Common myeloid progenitor, CD34-positive (primary cell): ENCODE measurements around the gene TFB1M.

Experiments
- CTCF ChIA-PET: fragments of 350-600 bp; sonication (Branson Sonifier 250); formaldehyde crosslinking; loops from one replicate; lab custom pipeline; 2021; ENCODE audit warnings: antibody characterized with exemption; lab: Charles Lee
- POLR2A ChIA-PET: fragments of 350-600 bp; sonication (Branson Sonifier 250); formaldehyde crosslinking; loops from one replicate; lab custom pipeline; 2021; ENCODE audit warnings: antibody characterized with exemption; lab: Charles Lee
- DNase-seq, 3 donors: peaks; one replicate each; pipeline versions ENCODE4 v3.0.0 to v3.0.0-alpha.2; 2013
- H3K27ac ChIP-seq, 2 experiments: 1 replicate in 1 of 2; 2 replicates in 1 of 2; pipeline ENCODE4 v1.7.0; 2013; ENCODE audit warnings: inconsistent platforms in 2 of 2, low read length in 2 of 2, mild to moderate bottlenecking in 2 of 2, low read depth in 1 of 2, moderate library complexity in 1 of 2; ENCODE audit not compliant: severe bottlenecking in 2 of 2, insufficient read depth in 1 of 2, poor library complexity in 1 of 2
- H3K27me3 ChIP-seq, 5 experiments: replicated peaks in 2 of 5; 1 replicate in 3 of 5; 2 replicates in 2 of 5; pipeline versions ENCODE4 v1.6.1 to v1.7.0; 2013; ENCODE audit warnings: low read length in 4 of 5, mild to moderate bottlenecking in 2 of 5, moderate library complexity in 2 of 5, inconsistent platforms in 1 of 5; ENCODE audit not compliant: insufficient read depth in 5 of 5, control insufficient read depth in 4 of 5
- H3K36me3 ChIP-seq, 4 experiments: 1 replicate in 2 of 4; 2 replicates in 2 of 4; pipeline versions ENCODE4 v1.6.1 to v1.7.0; 2013; ENCODE audit warnings: low read length in 3 of 4, control low read depth in 1 of 4, mild to moderate bottlenecking in 1 of 4; ENCODE audit not compliant: control insufficient read depth in 4 of 4, insufficient read depth in 4 of 4
- H3K4me1 ChIP-seq, 4 experiments: 1 replicate in 3 of 4; 2 replicates in 1 of 4; pipeline versions ENCODE4 v1.6.1 to v1.7.1; 2013; ENCODE audit warnings: low read length in 3 of 4, mild to moderate bottlenecking in 3 of 4, control low read depth in 1 of 4, inconsistent platforms in 1 of 4, moderate library complexity in 1 of 4; ENCODE audit not compliant: control insufficient read depth in 4 of 4, insufficient read depth in 4 of 4; ENCODE audit errors: control extremely low read depth in 1 of 4
- H3K4me3 ChIP-seq, 7 experiments: 1 replicate in 4 of 7; 2 replicates in 3 of 7; pipeline versions ENCODE4 v1.5.1 to v1.7.0; 2013; ENCODE audit warnings: mild to moderate bottlenecking in 7 of 7, low read length in 6 of 7, moderate library complexity in 6 of 7, inconsistent platforms in 2 of 7, low read depth in 2 of 7, control low read depth in 1 of 7; ENCODE audit not compliant: insufficient read depth in 4 of 7, control insufficient read depth in 1 of 7; ENCODE audit errors: extremely low read depth in 1 of 7
- H3K9me3 ChIP-seq, 5 experiments: 1 replicate in 4 of 5; 2 replicates in 1 of 5; pipeline versions ENCODE4 v1.6.1 to v1.7.1; 2013; ENCODE audit warnings: low read length in 4 of 5, mild to moderate bottlenecking in 2 of 5, inconsistent platforms in 1 of 5, low read depth in 1 of 5, moderate library complexity in 1 of 5; ENCODE audit not compliant: control insufficient read depth in 4 of 5, insufficient read depth in 2 of 5; ENCODE audit errors: control extremely low read depth in 1 of 5
- WGBS: methylation state at CpG from one replicate; pipeline ENCODE4 v1.1.5; 2013; ENCODE audit not compliant: insufficient coverage; 5-methylcytosine and 5-hydroxymethylcytosine counted together

The TFB1M gene

GRCh38 chr6:155290491-155290890, 23.8 kb downstream of the TFB1M start:
- no CpG with 5 or more reads among the region's 5 CpGs for WGBS
- Histone ChIP-seq H3K27me3 (no peaks in the 10 kb centered on the region), H3K36me3 (peaks cover 11 to 48% (median 38%) of the 10 kb centered on the region in 4 experiments), H3K9me3 (no peaks in the 10 kb centered on the region), H3K27ac (no peak overlapping the region), H3K4me1 (peaks cover 0 to 3% (median 0%) of the 10 kb centered on the region in 4 experiments), H3K4me3 (no peak overlapping the region)
- CTCF ChIA-PET, result no interaction called here
- POLR2A ChIA-PET, result no interaction called here
- DNase-seq, result no peak

- Histone ChIP-seq H3K27me3 (no peaks in the 10 kb centered on the region), H3K27ac (no peak overlapping the region), H3K36me3 (peaks cover 14 to 64% (median 45%) of the 10 kb centered on the region in 4 experiments), H3K4me3 (no peak overlapping the region), H3K4me1 (peaks cover 0 to 3% (median 0%) of the 10 kb centered on the region in 4 experiments), H3K9me3 (no peaks in the 10 kb centered on the region)
- WGBS, result no CpG with 5 or more reads among the region's 2 CpGs
- ChIA-PET CTCF (interaction anchor here (1.5 to 1.6 kb wide), 3 partner anchors 10 to 26 kb away, joined by 4 to 5 read pairs (median 4); partner anchors contain the start of gene TFB1M), POLR2A (no interaction called here)
- no peak for DNase-seq
Measured at GRCh38 chr6:155287762-155288161, 26.5 kb downstream of the TFB1M start.

GRCh38 chr6:155284775-155285174, 29.5 kb downstream of the TFB1M start:
- H3K27ac ChIP-seq, result no peak overlapping the region
- DNase-seq, result no peak
- peaks cover 0 to 3% (median 0%) of the 10 kb centered on the region in 4 experiments for H3K4me1 ChIP-seq
- POLR2A ChIA-PET, result no interaction called here
- H3K36me3 ChIP-seq, result peaks cover 19 to 46% (median 36%) of the 10 kb centered on the region in 4 experiments
- WGBS, result 94% methylated on average over 2 of the region's 4 CpGs
- H3K27me3 ChIP-seq, result no peaks in the 10 kb centered on the region
- H3K9me3 ChIP-seq, result no peaks in the 10 kb centered on the region
- CTCF ChIA-PET, result interaction anchor here (0.5 kb wide), 1 partner anchor 610 kb away, joined by 4 read pairs; no protein-coding TSS in a partner anchor
- no peak overlapping the region for H3K4me3 ChIP-seq

GRCh38 chr6:155278319-155279049, 35.8 kb downstream of the TFB1M start:
- Histone ChIP-seq H3K27me3 (no peaks in the 10 kb centered on the region), H3K36me3 (peaks cover 22 to 44% (median 35%) of the 10 kb centered on the region in 4 experiments), H3K9me3 (no peaks in the 10 kb centered on the region), H3K4me3 (no peak overlapping the region), H3K27ac (no peak overlapping the region), H3K4me1 (peaks cover 0 to 7% (median 0%) of the 10 kb centered on the region in 4 experiments)
- CTCF ChIA-PET, result interaction anchor here (1.1 kb wide), 1 partner anchor 26 kb away, joined by 4 read pairs; no protein-coding TSS in a partner anchor
- POLR2A ChIA-PET, result interaction anchor here (0.5 kb wide), 2 partner anchors 363 to 628 kb away, joined by 3 read pairs; no protein-coding TSS in a partner anchor
- 100% methylated on average over 2 of the region's 5 CpGs for WGBS
- no peak for DNase-seq

GRCh38 chr6:155276638-155277037, 37.6 kb downstream of the TFB1M start:
- ChIA-PET CTCF (interaction anchor here (0.7 to 2.8 kb wide), 5 partner anchors 10 to 409 kb away, joined by 3 to 10 read pairs (median 3); no protein-coding TSS in a partner anchor), POLR2A (no interaction called here)
- peaks cover 17 to 44% (median 32%) of the 10 kb centered on the region in 4 experiments for H3K36me3 ChIP-seq
- DNase-seq, result no peak
- H3K9me3 ChIP-seq, result no peaks in the 10 kb centered on the region
- no peaks in the 10 kb centered on the region for H3K27me3 ChIP-seq
- H3K4me1 ChIP-seq, result peaks cover 0 to 12% (median 0%) of the 10 kb centered on the region in 4 experiments
- no peak overlapping the region for H3K4me3 ChIP-seq
- no peak overlapping the region for H3K27ac ChIP-seq

- H3K27me3 ChIP-seq, result no peaks in the 10 kb centered on the region
- no peak for DNase-seq
- H3K36me3 ChIP-seq, result peaks cover 17 to 40% (median 33%) of the 10 kb centered on the region in 4 experiments
- no peak overlapping the region for H3K27ac ChIP-seq
- ChIA-PET CTCF (interaction anchor here (0.8 to 2.8 kb wide), 4 partner anchors 9 to 98 kb away, joined by 3 to 10 read pairs (median 3); no protein-coding TSS in a partner anchor), POLR2A (no interaction called here)
- 100% methylated on average over 8 of the region's 10 CpGs for WGBS
- no peak overlapping the region for H3K4me3 ChIP-seq
- H3K9me3 ChIP-seq, result no peaks in the 10 kb centered on the region
- peaks cover 0 to 12% (median 0%) of the 10 kb centered on the region in 4 experiments for H3K4me1 ChIP-seq
Measured at GRCh38 chr6:155275808-155276480, 38.3 kb downstream of the TFB1M start.
